ENCODE measurements around the gene CCSER1.
"Not testable (repeated sequence)": the region's sequence is repeated elsewhere in the genome, so short reads cannot be mapped to it uniquely, and the experiment has no call there.

CCSER1 gene

GRCh38 chr4:91198951-91199350, 1071.8 kb downstream of the CCSER1 start:
- no peaks in the 10 kb centered on the region for H3K79me1 ChIP-seq (ENCODE audit: low read depth, low read length)
- H3K4me2 ChIP-seq (ENCODE audit: insufficient read depth, low read length, poor library complexity, severe bottlenecking), result no peak overlapping the region
- H3K4me3 ChIP-seq (ENCODE audit: low read length in 2 of 2), result no peak overlapping the region
- DNase-seq (ENCODE audit: low spot score), result no peak
- no peak overlapping the region for H3K18ac ChIP-seq (ENCODE audit: low read length)
- H3K27ac ChIP-seq (replicated peaks; ENCODE audit: low read length), result no peak overlapping the region
- no peaks in the 10 kb centered on the region for H3K9me3 ChIP-seq (replicated peaks in 1 of 2; ENCODE audit: control insufficient read depth in 2 of 2, insufficient read depth in 1 of 2, low read depth in 1 of 2, low read length in 2 of 2)
- no peak overlapping the region for H2BK12ac ChIP-seq (ENCODE audit: low read length)
- H3K4me1 ChIP-seq (ENCODE audit: control insufficient read depth in 2 of 2, insufficient read depth in 1 of 2, low read depth in 1 of 2, low read length in 2 of 2), result no peaks in the 10 kb centered on the region
- H3K4ac ChIP-seq (ENCODE audit: low read length), result no peak overlapping the region
- H2BK15ac ChIP-seq (ENCODE audit: low read length), result no peak overlapping the region
- H2AFZ ChIP-seq (ENCODE audit: low read length), result no peak overlapping the region
- WGBS, 2 donors (ENCODE audit: extremely low coverage in 2 of 2, insufficient read length in 2 of 2, insufficient replicate concordance in 1 of 2), result no CpG with 5 or more reads among the region's 4 CpGs
- H3K9ac ChIP-seq (ENCODE audit: low read depth, low read length, poor library complexity), result no peak overlapping the region
- H3K23ac ChIP-seq (ENCODE audit: low read depth, low read length, poor library complexity), result no peak overlapping the region
- no peak overlapping the region for H4K91ac ChIP-seq (ENCODE audit: low read depth, low read length, poor library complexity)
- H4K8ac ChIP-seq (ENCODE audit: low read depth, low read length), result no peak overlapping the region
- H3K14ac ChIP-seq (ENCODE audit: low read length), result no peak overlapping the region
- no peak overlapping the region for H2BK5ac ChIP-seq (ENCODE audit: low read length)
- no peak overlapping the region for H2AK5ac ChIP-seq (ENCODE audit: low read depth, low read length)
- no peaks in the 10 kb centered on the region for H3K27me3 ChIP-seq (ENCODE audit: control insufficient read depth in 3 of 3, insufficient read depth in 3 of 3, low read depth in 1 of 3, low read length in 3 of 3)
- H3K36me3 ChIP-seq (replicated peaks in 1 of 2; ENCODE audit: control insufficient read depth in 2 of 2, insufficient read depth in 2 of 2, low read length in 2 of 2), result no peaks in the 10 kb centered on the region
- H2BK120ac ChIP-seq (ENCODE audit: low read depth, low read length), result no peak overlapping the region

DNA sequence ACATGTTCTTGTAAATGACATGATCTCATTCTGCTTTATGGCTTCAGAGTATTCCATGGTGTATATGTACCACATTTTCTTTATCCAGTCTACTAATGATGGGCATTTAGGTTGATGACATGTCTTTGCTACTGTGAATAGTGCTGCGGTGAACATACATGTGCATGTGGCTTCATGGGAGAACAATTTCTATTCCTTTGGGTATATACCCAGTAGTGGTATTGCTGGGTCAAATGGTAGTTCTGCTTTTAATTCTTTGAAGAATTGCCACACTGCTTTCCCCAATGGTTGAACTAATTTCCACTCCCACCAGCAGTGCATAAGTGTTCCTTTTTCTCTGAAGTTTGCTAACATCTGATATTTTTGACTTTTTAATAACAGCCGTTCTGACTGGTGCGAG, 1080.3 kb downstream of the CCSER1 start:
- Histone ChIP-seq H2BK15ac (ENCODE audit: low read length) (no peak overlapping the region), H2AFZ (ENCODE audit: low read length) (no peak overlapping the region), H3K27me3 (ENCODE audit: control insufficient read depth in 3 of 3, insufficient read depth in 3 of 3, low read depth in 1 of 3, low read length in 3 of 3) (no peaks in the 10 kb centered on the region), H2BK12ac (ENCODE audit: low read length) (no peak overlapping the region), H3K9ac (ENCODE audit: low read depth, low read length, poor library complexity) (no peak overlapping the region), H3K4me2 (ENCODE audit: insufficient read depth, low read length, poor library complexity, severe bottlenecking) (no peak overlapping the region), H4K8ac (ENCODE audit: low read depth, low read length) (no peak overlapping the region), H3K36me3 (replicated peaks in 1 of 2; ENCODE audit: control insufficient read depth in 2 of 2, insufficient read depth in 2 of 2, low read length in 2 of 2) (no peaks in the 10 kb centered on the region), H3K4me1 (ENCODE audit: control insufficient read depth in 2 of 2, insufficient read depth in 1 of 2, low read depth in 1 of 2, low read length in 2 of 2) (peaks cover 3 to 4% of the 10 kb centered on the region in 2 donors), H3K9me3 (replicated peaks in 1 of 2; ENCODE audit: control insufficient read depth in 2 of 2, insufficient read depth in 1 of 2, low read depth in 1 of 2, low read length in 2 of 2) (no peaks in the 10 kb centered on the region), H3K4ac (ENCODE audit: low read length) (no peak overlapping the region), H4K91ac (ENCODE audit: low read depth, low read length, poor library complexity) (no peak overlapping the region), H3K4me3 (ENCODE audit: low read length in 2 of 2) (no peak overlapping the region), H3K23ac (ENCODE audit: low read depth, low read length, poor library complexity) (no peak overlapping the region), H3K27ac (replicated peaks; ENCODE audit: low read length) (no peak overlapping the region), H3K18ac (ENCODE audit: low read length) (no peak overlapping the region), H2BK120ac (ENCODE audit: low read depth, low read length) (no peak overlapping the region), H2AK5ac (ENCODE audit: low read depth, low read length) (no peak overlapping the region), H3K79me1 (ENCODE audit: low read depth, low read length) (no peaks in the 10 kb centered on the region), H3K14ac (ENCODE audit: low read length) (no peak overlapping the region), H2BK5ac (ENCODE audit: low read length) (no peak overlapping the region)
- DNase-seq (ENCODE audit: low spot score), result no peak
- WGBS, 2 donors (ENCODE audit: extremely low coverage in 2 of 2, insufficient read length in 2 of 2, insufficient replicate concordance in 1 of 2), result no CpG with 5 or more reads among the region's 3 CpGs

DNA sequence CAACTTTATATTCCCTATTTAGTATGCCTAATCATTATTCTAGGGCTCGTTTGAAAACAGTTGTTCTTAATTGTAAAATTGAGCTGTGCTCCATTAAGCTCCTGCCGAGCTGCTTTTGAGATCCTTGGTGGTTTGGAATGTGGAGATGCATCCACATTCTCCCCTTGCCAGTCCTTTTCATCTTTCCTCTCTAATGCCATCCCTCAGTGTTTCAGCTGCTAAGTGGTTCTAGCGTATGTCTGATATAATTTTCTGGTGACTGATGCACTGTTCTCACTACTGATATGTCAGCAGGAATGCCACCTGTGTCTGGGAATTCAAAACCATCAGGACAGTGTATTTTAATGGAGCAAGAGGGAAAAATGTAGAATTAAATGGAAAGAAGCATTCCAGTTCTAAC, 1085.0 kb downstream of the CCSER1 start:
- H3K79me1 ChIP-seq (ENCODE audit: low read depth, low read length), result no peaks in the 10 kb centered on the region
- no peak overlapping the region for H3K4me3 ChIP-seq (ENCODE audit: low read length in 2 of 2)
- H3K4me1 ChIP-seq (ENCODE audit: control insufficient read depth in 2 of 2, insufficient read depth in 1 of 2, low read depth in 1 of 2, low read length in 2 of 2), result peaks cover 0 to 3% of the 10 kb centered on the region in 2 donors
- no peak overlapping the region for H2BK5ac ChIP-seq (ENCODE audit: low read length)
- H2BK120ac ChIP-seq (ENCODE audit: low read depth, low read length), result no peak overlapping the region
- no peak overlapping the region for H3K4me2 ChIP-seq (ENCODE audit: insufficient read depth, low read length, poor library complexity, severe bottlenecking)
- no peak overlapping the region for H2AK5ac ChIP-seq (ENCODE audit: low read depth, low read length)
- no peak overlapping the region for H2BK12ac ChIP-seq (ENCODE audit: low read length)
- WGBS, 2 donors (ENCODE audit: extremely low coverage in 2 of 2, insufficient read length in 2 of 2, insufficient replicate concordance in 1 of 2), result no CpG with 5 or more reads among the region's 3 CpGs
- no peak overlapping the region for H3K4ac ChIP-seq (ENCODE audit: low read length)
- H3K27ac ChIP-seq (replicated peaks; ENCODE audit: low read length), result no peak overlapping the region
- no peak overlapping the region for H3K23ac ChIP-seq (ENCODE audit: low read depth, low read length, poor library complexity)
- H3K9me3 ChIP-seq (replicated peaks in 1 of 2; ENCODE audit: control insufficient read depth in 2 of 2, insufficient read depth in 1 of 2, low read depth in 1 of 2, low read length in 2 of 2), result no peaks in the 10 kb centered on the region
- no peak overlapping the region for H2BK15ac ChIP-seq (ENCODE audit: low read length)
- H3K18ac ChIP-seq (ENCODE audit: low read length), result no peak overlapping the region
- H4K8ac ChIP-seq (ENCODE audit: low read depth, low read length), result no peak overlapping the region
- no peak overlapping the region for H4K91ac ChIP-seq (ENCODE audit: low read depth, low read length, poor library complexity)
- no peak overlapping the region for H3K9ac ChIP-seq (ENCODE audit: low read depth, low read length, poor library complexity)
- H3K36me3 ChIP-seq (replicated peaks in 1 of 2; ENCODE audit: control insufficient read depth in 2 of 2, insufficient read depth in 2 of 2, low read length in 2 of 2), result no peaks in the 10 kb centered on the region
- H3K27me3 ChIP-seq (ENCODE audit: control insufficient read depth in 3 of 3, insufficient read depth in 3 of 3, low read depth in 1 of 3, low read length in 3 of 3), result no peaks in the 10 kb centered on the region
- DNase-seq (ENCODE audit: low spot score), result no peak
- no peak overlapping the region for H3K14ac ChIP-seq (ENCODE audit: low read length)
- no peak overlapping the region for H2AFZ ChIP-seq (ENCODE audit: low read length)

- not testable (repeated sequence) for H3K9ac ChIP-seq (ENCODE audit: low read depth, low read length, poor library complexity); H2BK5ac ChIP-seq (ENCODE audit: low read length); H3K18ac ChIP-seq (ENCODE audit: low read length); H3K27ac ChIP-seq (replicated peaks; ENCODE audit: low read length); H3K23ac ChIP-seq (ENCODE audit: low read depth, low read length, poor library complexity); H2BK15ac ChIP-seq (ENCODE audit: low read length); H4K91ac ChIP-seq (ENCODE audit: low read depth, low read length, poor library complexity); H3K36me3 ChIP-seq (replicated peaks in 1 of 2; ENCODE audit: control insufficient read depth in 2 of 2, insufficient read depth in 2 of 2, low read length in 2 of 2); H3K14ac ChIP-seq (ENCODE audit: low read length); H4K8ac ChIP-seq (ENCODE audit: low read depth, low read length); H3K79me1 ChIP-seq (ENCODE audit: low read depth, low read length); H3K4me3 ChIP-seq (ENCODE audit: low read length in 2 of 2); H2BK120ac ChIP-seq (ENCODE audit: low read depth, low read length); H2AFZ ChIP-seq (ENCODE audit: low read length); H2AK5ac ChIP-seq (ENCODE audit: low read depth, low read length); H3K4me1 ChIP-seq (ENCODE audit: control insufficient read depth in 2 of 2, insufficient read depth in 1 of 2, low read depth in 1 of 2, low read length in 2 of 2); H2BK12ac ChIP-seq (ENCODE audit: low read length); H3K9me3 ChIP-seq (replicated peaks in 1 of 2; ENCODE audit: control insufficient read depth in 2 of 2, insufficient read depth in 1 of 2, low read depth in 1 of 2, low read length in 2 of 2); H3K27me3 ChIP-seq (ENCODE audit: control insufficient read depth in 3 of 3, insufficient read depth in 3 of 3, low read depth in 1 of 3, low read length in 3 of 3); H3K4me2 ChIP-seq (ENCODE audit: insufficient read depth, low read length, poor library complexity, severe bottlenecking); DNase-seq (ENCODE audit: low spot score); H3K4ac ChIP-seq (ENCODE audit: low read length)
- WGBS, 2 donors (ENCODE audit: extremely low coverage in 2 of 2, insufficient read length in 2 of 2, insufficient replicate concordance in 1 of 2), result no CpG with 5 or more reads among the region's 26 CpGs
Measured at GRCh38 chr4:91217831-91218403, 1090.7 kb downstream of the CCSER1 start.
